GM12874 (cell line): Measurements from ENCODE around the gene PCDHA2.

Source experiments
- TF ChIP-seq, protein P1 (sequence below): IDR thresholded peaks from 2 replicates; pipeline ENCODE4 v1.5.1; 2011; ENCODE audit warnings: low read depth, mild to moderate bottlenecking, control low read depth, low read length, moderate library complexity; ENCODE audit not compliant: insufficient read depth

The PCDHA2 gene

DNA sequence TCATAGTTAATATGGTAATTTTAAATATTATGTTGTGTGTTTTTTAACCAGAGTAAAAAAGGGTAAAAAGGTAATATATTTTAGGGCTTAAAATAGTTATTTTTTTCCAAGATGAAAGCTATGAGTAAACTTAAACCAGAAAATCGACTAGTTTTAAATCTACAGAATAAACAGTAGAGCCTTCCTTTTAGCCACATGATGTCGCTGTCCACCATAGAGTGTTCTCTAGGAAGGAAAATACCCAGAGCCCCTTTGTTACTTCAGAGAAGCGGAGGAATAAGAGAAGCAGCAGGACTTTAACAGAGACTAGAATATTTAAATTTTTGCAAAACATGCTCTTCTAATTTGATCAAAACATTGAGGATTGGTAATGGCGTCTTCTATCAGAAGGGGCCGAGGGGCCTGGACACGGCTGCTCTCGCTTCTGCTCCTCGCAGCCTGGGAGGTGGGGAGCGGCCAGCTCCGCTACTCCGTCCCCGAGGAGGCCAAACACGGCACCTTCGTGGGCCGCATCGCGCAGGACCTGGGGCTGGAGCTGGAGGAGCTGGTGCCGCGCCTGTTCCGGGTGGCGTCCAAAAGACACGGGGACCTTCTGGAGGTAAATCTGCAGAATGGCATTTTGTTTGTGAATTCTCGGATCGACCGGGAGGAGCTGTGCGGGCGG, at the start of gene PCDHA2:
Gene PCDHA2 (plus strand): TSS at position 258 of the 664 bp plus-strand sequence.
- TF ChIP-seq, protein P1, sequence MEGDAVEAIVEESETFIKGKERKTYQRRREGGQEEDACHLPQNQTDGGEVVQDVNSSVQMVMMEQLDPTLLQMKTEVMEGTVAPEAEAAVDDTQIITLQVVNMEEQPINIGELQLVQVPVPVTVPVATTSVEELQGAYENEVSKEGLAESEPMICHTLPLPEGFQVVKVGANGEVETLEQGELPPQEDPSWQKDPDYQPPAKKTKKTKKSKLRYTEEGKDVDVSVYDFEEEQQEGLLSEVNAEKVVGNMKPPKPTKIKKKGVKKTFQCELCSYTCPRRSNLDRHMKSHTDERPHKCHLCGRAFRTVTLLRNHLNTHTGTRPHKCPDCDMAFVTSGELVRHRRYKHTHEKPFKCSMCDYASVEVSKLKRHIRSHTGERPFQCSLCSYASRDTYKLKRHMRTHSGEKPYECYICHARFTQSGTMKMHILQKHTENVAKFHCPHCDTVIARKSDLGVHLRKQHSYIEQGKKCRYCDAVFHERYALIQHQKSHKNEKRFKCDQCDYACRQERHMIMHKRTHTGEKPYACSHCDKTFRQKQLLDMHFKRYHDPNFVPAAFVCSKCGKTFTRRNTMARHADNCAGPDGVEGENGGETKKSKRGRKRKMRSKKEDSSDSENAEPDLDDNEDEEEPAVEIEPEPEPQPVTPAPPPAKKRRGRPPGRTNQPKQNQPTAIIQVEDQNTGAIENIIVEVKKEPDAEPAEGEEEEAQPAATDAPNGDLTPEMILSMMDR, result no peak

DNA sequence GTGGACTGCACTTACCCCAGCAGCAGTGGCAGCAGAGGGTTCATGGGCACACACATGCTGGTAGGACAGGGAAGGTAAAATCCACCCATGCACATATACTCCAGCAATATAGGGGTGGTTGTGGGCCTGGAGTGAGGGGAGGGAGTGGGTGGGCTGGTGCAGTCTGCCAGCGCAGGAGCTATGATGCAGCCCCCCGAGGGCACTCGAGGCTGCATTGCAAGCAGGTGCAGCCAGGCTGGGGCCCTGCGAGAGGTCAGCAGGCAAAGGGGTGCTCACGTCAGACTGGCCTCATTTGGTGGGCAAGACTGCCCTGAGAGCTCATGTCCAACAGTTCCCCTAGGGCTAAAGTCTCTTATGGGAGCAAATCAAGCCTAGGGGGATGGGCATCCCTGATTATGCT, 41.1 kb upstream of the PCDHA2 start:
- TF ChIP-seq, protein P1, result no peak

DNA sequence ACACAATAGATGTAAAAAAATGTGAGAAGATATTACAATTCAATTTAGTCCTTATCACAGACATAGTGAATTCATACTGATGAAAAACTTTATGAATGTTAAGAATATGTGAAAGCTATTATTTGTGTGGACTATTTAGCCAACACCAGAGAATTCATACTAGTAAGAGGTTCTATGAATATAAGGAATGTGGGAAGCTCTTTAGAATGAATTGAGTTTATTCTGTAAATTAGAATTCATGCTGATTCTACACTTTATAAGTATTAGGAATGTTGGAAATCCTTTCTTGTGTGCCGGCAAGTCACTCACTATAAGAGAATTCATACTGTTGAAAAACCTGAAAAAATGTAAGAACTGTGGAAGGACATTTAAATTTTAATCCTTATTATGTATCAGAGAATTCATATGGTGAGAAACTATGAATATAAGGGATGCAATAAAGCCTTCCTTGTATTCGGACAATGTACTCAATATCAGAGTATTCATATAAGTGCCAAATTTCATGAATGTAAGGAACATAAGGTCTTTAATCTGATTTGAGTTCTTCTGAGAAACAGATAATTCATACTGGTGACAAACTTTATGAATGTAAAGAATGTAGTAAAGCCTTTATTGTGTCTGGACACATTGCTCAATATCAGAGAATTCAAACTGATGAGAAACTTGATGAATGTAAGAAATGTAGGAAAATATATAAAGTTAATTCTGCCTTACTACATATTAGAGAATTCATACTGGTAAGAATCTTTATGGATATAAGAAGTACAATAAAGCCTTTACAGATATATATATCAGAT, 30.3 kb upstream of the PCDHA2 start:
- TF ChIP-seq, protein P1, result no peak

DNA sequence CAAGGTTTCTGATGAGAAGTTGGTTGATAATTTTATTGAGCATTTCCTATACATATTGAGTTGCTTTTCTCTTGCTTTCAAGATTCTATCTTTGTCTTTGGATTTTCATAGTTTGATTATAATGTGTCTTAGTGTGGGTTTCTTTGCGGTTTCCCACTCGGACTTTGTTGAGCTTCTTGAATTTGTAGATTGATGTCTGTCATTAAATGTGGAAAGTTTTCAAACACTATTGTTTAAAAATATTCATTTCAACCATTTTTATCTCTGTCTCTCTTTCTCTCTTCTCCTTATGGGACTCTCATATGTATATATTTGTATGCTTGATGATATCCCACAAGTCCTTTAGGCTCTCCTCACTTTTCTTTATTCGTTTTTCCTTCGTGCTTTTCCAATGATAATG, 27.2 kb upstream of the PCDHA2 start:
- TF ChIP-seq, protein P1, result no peak

DNA sequence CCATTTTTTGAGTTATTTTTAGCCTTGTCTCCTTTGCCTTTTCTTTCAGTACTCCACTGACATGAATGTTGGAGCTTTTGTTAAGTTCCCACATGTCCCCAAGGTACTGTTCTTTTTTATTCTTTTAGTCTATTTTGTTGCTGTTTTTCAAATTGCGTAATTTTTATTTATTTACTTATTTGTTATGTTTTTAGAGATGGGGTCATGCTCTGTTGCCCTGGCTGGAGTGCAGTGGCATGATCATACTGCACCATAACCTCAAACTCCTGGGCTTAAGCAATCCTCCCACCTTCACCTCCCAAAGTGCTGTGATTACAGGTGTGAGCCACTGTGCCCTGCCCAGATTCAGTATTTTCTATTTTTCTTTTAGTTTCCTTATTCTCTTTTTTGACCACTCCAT, 14.1 kb upstream of the PCDHA2 start:
- TF ChIP-seq, protein P1, result no peak

DNA sequence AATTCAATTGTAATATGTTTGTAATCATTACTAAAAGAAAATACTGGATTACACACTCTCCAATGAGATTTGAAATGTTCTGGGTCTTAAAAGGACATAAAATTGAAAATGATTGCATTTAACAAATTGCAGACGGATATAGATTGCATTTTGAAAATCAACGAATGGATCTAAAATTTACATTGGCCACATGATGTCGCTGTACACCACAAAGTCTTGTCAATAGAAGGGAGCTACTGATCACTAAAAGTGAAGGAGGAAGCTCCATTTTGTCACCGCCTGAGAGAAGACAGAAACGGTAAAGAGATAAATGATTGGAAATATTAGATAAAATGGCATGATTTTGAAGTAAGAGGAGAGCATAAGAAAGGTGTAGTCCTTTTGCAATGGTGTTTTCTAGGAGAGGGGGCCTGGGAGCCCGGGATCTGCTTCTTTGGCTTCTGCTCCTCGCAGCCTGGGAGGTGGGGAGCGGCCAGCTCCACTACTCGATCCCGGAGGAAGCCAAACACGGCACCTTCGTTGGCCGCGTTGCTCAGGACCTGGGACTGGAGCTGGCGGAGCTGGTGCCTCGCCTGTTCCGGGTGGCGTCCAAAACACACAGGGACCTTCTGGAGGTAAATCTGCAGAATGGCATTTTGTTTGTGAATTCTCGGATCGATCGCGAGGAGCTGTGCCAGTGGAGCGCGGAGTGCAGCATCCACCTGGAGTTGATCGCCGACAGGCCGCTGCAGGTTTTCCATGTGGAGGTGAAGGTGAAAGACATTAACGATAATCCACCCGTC, 8.6 kb upstream of the PCDHA2 start, which contains the start of gene PCDHA1:
Gene PCDHA1 (plus strand): TSS at position 236 of the 782 bp plus-strand sequence.
- TF ChIP-seq, protein P1, result no peak

DNA sequence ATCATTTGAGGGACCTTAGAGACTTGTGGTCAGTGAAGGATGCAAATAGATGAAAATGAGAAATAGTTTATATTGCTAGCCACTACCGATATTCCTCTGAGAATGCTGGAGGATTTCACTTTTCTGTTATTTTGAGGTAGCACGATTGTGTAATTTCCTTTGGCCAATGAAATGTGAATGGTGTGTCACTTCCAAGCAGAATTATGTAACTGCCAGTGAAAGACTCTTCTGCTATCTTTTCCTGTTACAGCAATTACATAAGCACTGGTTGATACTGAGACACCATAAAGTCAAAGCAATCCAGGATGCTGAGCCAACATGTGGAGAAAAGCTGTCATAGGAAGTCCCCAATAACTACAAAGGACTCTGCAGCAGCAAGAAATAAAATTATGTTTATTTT, 3.6 kb upstream of the PCDHA2 start:
- TF ChIP-seq, protein P1, result no peak
